B cell (primary cell): ENCODE measurements around the gene ZEB2. TPM values are rescaled to one million over a fixed set of nuclear protein-coding genes. Genes with fewer than 3 reads are reported as not detected.
A peak's percentile ranks its signal among the peaks of the same experiment; 100 is the strongest.

Experiments used
- ATAC-seq: fragments of 200-7000 bp; cut with Tn5 transposase; one replicate; pipeline ENCODE4 v1.10.0; 2021; ENCODE audit warnings: low read depth, mild to moderate bottlenecking, moderate number of reproducible peaks, moderate library complexity
- CTCF ChIA-PET: fragments of 350-600 bp; sonication (Branson Sonifier 250); formaldehyde crosslinking; loops from one replicate; lab custom pipeline; 2021; ENCODE audit warnings: antibody characterized with exemption, inconsistent platforms; lab: Charles Lee
- POLR2A ChIA-PET: fragments of 350-600 bp; sonication (Branson Sonifier 250); formaldehyde crosslinking; loops from one replicate; lab custom pipeline; 2021; ENCODE audit warnings: antibody characterized with exemption; lab: Charles Lee
- DNase-seq: peaks from one replicate; pipeline ENCODE4 v3.0.0; 2013
- H2AFZ ChIP-seq: 2 replicates; pipeline ENCODE4 v1.6.1; 2012; ENCODE audit warnings: mild to moderate bottlenecking, low read depth, low read length; ENCODE audit not compliant: insufficient read depth, poor library complexity, severe bottlenecking
- H3K27ac ChIP-seq, 2 donors: 1 replicate in 1 of 2; 2 replicates in 1 of 2; pipeline ENCODE4 v1.5.1; 2012 to 2013; ENCODE audit warnings: low read length in 2 of 2, mild to moderate bottlenecking in 2 of 2, moderate library complexity in 1 of 2
- H3K27me3 ChIP-seq, 4 experiments: fragments of 200-600 bp in 1 of 4; sonication (generic) in 1 of 4; replicated peaks in 1 of 4; 1 replicate in 2 of 4; 2 replicates in 2 of 4; pipeline versions ENCODE4 v1.6.1 to v1.7.0; 2013 to 2016; ENCODE audit warnings: low read length in 3 of 4, mild to moderate bottlenecking in 2 of 4, mixed read lengths in 1 of 4, moderate library complexity in 1 of 4; ENCODE audit not compliant: insufficient read depth in 4 of 4, control insufficient read depth in 3 of 4; ENCODE audit errors: control extremely low read depth in 1 of 4
- H3K36me3 ChIP-seq, 2 experiments: replicated peaks in 1 of 2; 1 replicate in 1 of 2; 2 replicates in 1 of 2; pipeline versions ENCODE4 v1.6.1 to v1.7.1; 2013; ENCODE audit warnings: low read length in 1 of 2; ENCODE audit not compliant: insufficient read depth in 2 of 2, control insufficient read depth in 1 of 2; ENCODE audit errors: control extremely low read depth in 1 of 2, extremely low read depth in 1 of 2
- H3K4me1 ChIP-seq, 2 donors: fragments of 200-600 bp in 1 of 2; sonication (generic) in 1 of 2; 1 replicate in 1 of 2; 2 replicates in 1 of 2; pipeline versions ENCODE4 v1.5.1 to v1.6.1; 2013 to 2017; ENCODE audit warnings: low read length in 2 of 2; ENCODE audit not compliant: control insufficient read depth in 2 of 2, insufficient read depth in 2 of 2
- H3K4me2 ChIP-seq: replicated peaks from 2 replicates; pipeline ENCODE3; 2012; ENCODE audit warnings: mild to moderate bottlenecking, low read depth, low read length; ENCODE audit not compliant: poor library complexity, severe bottlenecking
- H3K4me3 ChIP-seq, 5 experiments: fragments of 200-600 bp in 1 of 5; sonication (generic) in 1 of 5; 1 replicate in 3 of 5; 2 replicates in 2 of 5; pipeline versions ENCODE4 v1.5.1 to v1.7.0; 2011 to 2016; ENCODE audit warnings: low read length in 4 of 5, mild to moderate bottlenecking in 4 of 5, low read depth in 2 of 5, control low read depth in 1 of 5, moderate library complexity in 1 of 5; ENCODE audit not compliant: insufficient read depth in 1 of 5; ENCODE audit errors: control extremely low read depth in 1 of 5, extremely low read depth in 1 of 5
- H3K79me2 ChIP-seq: fragments of 200-600 bp; sonication (generic); one replicate; pipeline ENCODE4 v1.6.0; 2016; ENCODE audit warnings: low read length; ENCODE audit not compliant: control insufficient read depth, insufficient read depth
- H3K9ac ChIP-seq: fragments of 200-600 bp; sonication (generic); 2 replicates; pipeline ENCODE4 v1.6.1; 2017; ENCODE audit warnings: mild to moderate bottlenecking, low read length, moderate library complexity
- H3K9me3 ChIP-seq, 3 donors: one replicate each; pipeline versions ENCODE4 v1.6.1 to v1.7.1; 2013; ENCODE audit warnings: low read length in 2 of 3; ENCODE audit not compliant: control insufficient read depth in 2 of 3, insufficient read depth in 1 of 3; ENCODE audit errors: control extremely low read depth in 1 of 3
- H4K20me1 ChIP-seq: 2 replicates; pipeline ENCODE4 v1.6.0; 2012; ENCODE audit warnings: mild to moderate bottlenecking, low read length; ENCODE audit not compliant: insufficient read depth, control insufficient read depth, poor library complexity, severe bottlenecking
- H3K27ac Mint-ChIP-seq: one replicate; pipeline ENCODE4 v1.8.0; 2021; ENCODE audit warnings: mixed read lengths
- H3K27me3 Mint-ChIP-seq: one replicate; pipeline ENCODE4 v1.8.0; 2021; ENCODE audit warnings: mixed read lengths
- H3K4me1 Mint-ChIP-seq: one replicate; pipeline ENCODE4 v1.8.0; 2021; ENCODE audit warnings: mixed read lengths
- H3K4me3 Mint-ChIP-seq: one replicate; pipeline ENCODE4 v1.8.0; 2021; ENCODE audit warnings: mixed read lengths
- H3K9me3 Mint-ChIP-seq: one replicate; pipeline ENCODE4 v1.8.0; 2022; ENCODE audit warnings: mixed read lengths; ENCODE audit not compliant: insufficient read depth
- CTCF ChIP-seq: fragments of 200-600 bp; IDR thresholded peaks from one replicate; pipeline ENCODE4 v1.8.0; 2022; ENCODE audit warnings: antibody characterized with exemption, mild to moderate bottlenecking
- EZH2 ChIP-seq: IDR thresholded peaks from 2 replicates; pipeline ENCODE4 v1.6.1; 2012; ENCODE audit warnings: borderline replicate concordance, low read depth, mild to moderate bottlenecking, moderate library complexity, low read length; ENCODE audit not compliant: insufficient read depth, poor library complexity, severe bottlenecking
- WGBS: methylation state at CpG from one replicate; pipeline ENCODE4 v1.1.5; 2013; ENCODE audit warnings: missing lambda C conversion rate; ENCODE audit not compliant: insufficient coverage; 5-methylcytosine and 5-hydroxymethylcytosine counted together
- intact Hi-C: fragments of 100-400 bp; cut with micrococcal nuclease; formaldehyde crosslinking; loops from one replicate; pipeline ENCODE4 v1.10.0; 2022
- polyA minus RNA-seq: library from RNA; depleted of rRNA, polyadenylated mRNA; stranded (reverse); fragments of >200 nt; gene quantifications from 2 replicates; pipeline ENCODE4 v1.2.3, GENCODE V29; 2012
- polyA plus RNA-seq: library from polyadenylated mRNA; depleted of rRNA; stranded (reverse); fragments of >200 nt; gene quantifications from 2 replicates; pipeline ENCODE4 v1.2.3, GENCODE V29; 2012
- total RNA-seq, 2 donors: library from RNA; stranded (reverse); fragments of 120-200 nt in 1 of 2; gene quantifications; 1 replicate in 1 of 2; 2 replicates in 1 of 2; pipeline versions ENCODE4 v1.2.3 to v1.2.4, GENCODE V29; 2013 to 2022

ZEB2 gene
- total RNA-seq, result 217 and 232 TPM in 2 replicates
- 121 TPM for total RNA-seq (2013)
- 56.3 and 78.7 TPM in 2 replicates for polyA plus RNA-seq
- polyA minus RNA-seq, result 122 and 129 TPM in 2 replicates

GRCh38 chr2:144519934-144520731 lies at the start of gene ZEB2:
ZEB2 (minus strand) TSS chr2:144520119; CDS start chr2:144517350, 2,769 bp downstream.
- 0% methylated on average over 7 of the region's 29 CpGs for WGBS
- CTCF ChIA-PET, result interaction anchor here (0.6 to 1.9 kb wide), 11 partner anchors 9 to 1233 kb away, joined by 3 to 10 read pairs (median 3); no protein-coding TSS in a partner anchor
- peaks cover 55% of the 10 kb centered on the region for H3K79me2 ChIP-seq
- Mint-ChIP-seq H3K27ac (peak within 1 kb of the TSS; percentile 33), H3K4me3 (peak within 1 kb of the TSS; percentile 73), H3K4me1 (peaks cover 39% of the 10 kb centered on the region), H3K27me3 (no peaks in the 10 kb centered on the region), H3K9me3 (no peaks in the 10 kb centered on the region)
- H3K4me2 ChIP-seq, result peak within 1 kb of the TSS; percentile 94
- TF ChIP-seq CTCF (peak; percentile 71), EZH2 (no peak)
- H3K4me3 ChIP-seq, result peak within 1 kb of the TSS; percentile 75 to 100 (median 94)
- ATAC-seq (peak; percentile 55), DNase-seq (peak; percentile 82)
- H3K27ac ChIP-seq, result peak within 1 kb of the TSS; percentile 75 to 92
- H3K4me1 ChIP-seq, result peaks cover 22 to 45% of the 10 kb centered on the region in 2 donors
- H3K9ac ChIP-seq, result peak within 1 kb of the TSS; percentile 94
- H3K9me3 ChIP-seq, result peaks cover 0 to 4% (median 0%) of the 10 kb centered on the region in 3 donors
- peaks cover 0 to 2% of the 10 kb centered on the region in 2 experiments for H3K36me3 ChIP-seq
- POLR2A ChIA-PET, result no interaction called here
- H2AFZ ChIP-seq, result peak within 1 kb of the TSS; percentile 80
- intact Hi-C loops, result loop anchor here (1.0 to 10.0 kb wide), 9 partner anchors 15 to 1232 kb away; a partner anchor contains a TSS
- H3K27me3 ChIP-seq, result peaks cover 0 to 18% (median 5%) of the 10 kb centered on the region in 4 experiments
- peaks cover 25% of the 10 kb centered on the region for H4K20me1 ChIP-seq

GRCh38 chr2:144567745-144568144 lies 47.8 kb upstream of the ZEB2 start:
- no peak overlapping the region for H3K4me3 Mint-ChIP-seq
- peaks cover 0 to under 1% of the 10 kb centered on the region in 2 donors for H3K4me1 ChIP-seq
- no peaks in the 10 kb centered on the region for H3K79me2 ChIP-seq
- H3K4me2 ChIP-seq, result no peak overlapping the region
- no peaks in the 10 kb centered on the region for H3K27me3 Mint-ChIP-seq
- ChIA-PET CTCF (interaction anchor here (0.6 kb wide), 1 partner anchor 12 kb away, joined by 5 read pairs; no protein-coding TSS in a partner anchor), POLR2A (no interaction called here)
- H3K4me3 ChIP-seq, result no peak overlapping the region
- H3K27ac Mint-ChIP-seq, result no peak overlapping the region
- WGBS, result 100% methylated on average over 1 of the region's 4 CpGs
- H2AFZ ChIP-seq, result no peak overlapping the region
- H3K4me1 Mint-ChIP-seq, result peaks cover 2% of the 10 kb centered on the region
- no peak overlapping the region for H3K27ac ChIP-seq
- no peaks in the 10 kb centered on the region for H3K9me3 Mint-ChIP-seq
- ATAC-seq (no peak), DNase-seq (no peak)
- intact Hi-C loops, result no loop called here
- H4K20me1 ChIP-seq, result no peaks in the 10 kb centered on the region
- TF ChIP-seq CTCF (no peak), EZH2 (no peak)
- no peak overlapping the region for H3K9ac ChIP-seq
- no peaks in the 10 kb centered on the region for H3K36me3 ChIP-seq
- no peaks in the 10 kb centered on the region for H3K9me3 ChIP-seq
- H3K27me3 ChIP-seq, result peaks cover 0 to 5% (median 0%) of the 10 kb centered on the region in 4 experiments
